Astrocyte (in vitro differentiated cells and primary cell): ENCODE results near the gene KLF17.

Source experiments
- CTCF ChIP-seq: IDR thresholded peaks from 2 replicates; pipeline ENCODE4 v1.5.1; 2011; ENCODE audit warnings: low read depth, mild to moderate bottlenecking, inconsistent platforms, low read length, moderate library complexity; ENCODE audit not compliant: insufficient read depth
- EZH2 ChIP-seq: IDR thresholded peaks from 2 replicates; pipeline ENCODE4 v1.6.1; 2012; ENCODE audit warnings: mild to moderate bottlenecking, low read length, inconsistent platforms; ENCODE audit not compliant: insufficient read depth

GRCh38 chr1:44129616-44130500, 11.2 kb downstream of the KLF17 start:
- TF ChIP-seq CTCF (no peak), EZH2 (no peak)
